Activated naive CD4-positive, alpha-beta T cell treated with anti-CD3 and anti-CD28 coated beads, Interleukin-2, amount 50 U/mL, for 72 hours (primary cell): ENCODE results near the gene ITGA7. TPM values are rescaled to one million over a fixed set of nuclear protein-coding genes. Genes with fewer than 3 reads are reported as not detected.
A peak's percentile ranks its signal among the peaks of the same experiment; 100 is the strongest.

Experiments used
- ATAC-seq, 2 donors: fragments of 150-1000 bp; cut with Tn5 transposase; 2 replicates each; pipeline ENCODE4 v1.10.0; 2021; ENCODE audit warnings: mild to moderate bottlenecking in 2 of 2, moderate library complexity in 2 of 2
- DNase-seq, 2 donors: peaks; one replicate each; pipeline ENCODE4 v3.0.0; 2021 to 2022; ENCODE audit warnings: low spot score in 2 of 2
- H3K27ac Mint-ChIP-seq, 2 donors: one replicate each; pipeline ENCODE4 v1.8.0; 2022; ENCODE audit warnings: mild to moderate bottlenecking in 2 of 2, mixed read lengths in 2 of 2
- H3K36me3 Mint-ChIP-seq, 2 donors: one replicate each; pipeline ENCODE4 v1.8.0; 2022; ENCODE audit warnings: mixed read lengths in 2 of 2
- H3K9me3 Mint-ChIP-seq, 2 donors: one replicate each; pipeline ENCODE4 v1.8.0; 2022; ENCODE audit warnings: mixed read lengths in 2 of 2
- total RNA-seq, 2 donors: library from RNA; stranded (reverse); gene quantifications; one replicate each; pipeline ENCODE4 v1.2.3, GENCODE V29; 2022

ITGA7 gene
- total RNA-seq, 2 donors from 2014 or later = 4.0 to 11.9 TPM

DNA sequence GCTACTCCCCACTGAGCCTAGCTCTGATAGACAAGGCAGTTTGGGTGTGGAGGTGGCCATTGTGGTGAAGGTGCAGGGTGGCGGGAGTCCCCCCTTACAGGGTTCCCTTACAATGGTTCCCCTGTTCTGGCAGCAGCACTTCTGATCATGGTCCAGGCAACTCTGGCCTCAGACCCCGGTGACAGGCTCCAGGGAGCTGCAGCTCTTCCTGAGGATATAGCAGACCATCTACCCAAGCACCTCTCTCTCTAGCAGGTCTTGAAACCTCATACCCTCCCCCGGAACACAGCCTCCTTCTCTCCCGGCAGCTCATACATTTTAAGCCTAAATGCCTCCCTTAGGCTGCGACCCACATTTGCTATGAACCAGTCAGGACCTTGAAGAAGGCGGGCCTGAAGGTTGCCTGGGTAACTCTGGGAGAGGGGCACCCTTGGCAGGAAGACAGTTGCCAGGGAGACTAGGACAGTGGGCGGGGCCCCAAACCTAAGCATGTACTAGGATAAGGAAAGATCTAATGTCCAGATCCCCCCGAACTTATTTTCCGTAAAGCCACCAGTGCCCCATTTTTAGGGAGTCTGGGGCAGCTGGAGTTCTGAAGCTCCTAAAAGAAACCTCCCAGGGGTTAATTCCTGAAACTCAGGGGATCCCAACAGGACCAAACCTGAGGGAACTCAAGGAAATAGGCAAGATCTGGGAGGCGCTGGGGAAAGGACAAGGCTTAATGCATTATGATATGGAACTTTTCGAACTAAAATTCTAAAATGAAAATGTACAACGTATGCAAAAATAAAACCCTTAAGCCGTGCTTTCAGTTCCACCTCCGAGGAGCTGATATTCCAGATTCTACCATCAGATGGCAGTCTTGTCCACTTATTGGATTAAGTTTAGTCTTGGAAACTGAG, 30.7 kb upstream of the ITGA7 start:
- Mint-ChIP-seq H3K36me3 (no peaks in the 10 kb centered on the region), H3K27ac (peak overlapping the region; percentile 79 to 86), H3K9me3 (no peaks in the 10 kb centered on the region)
- peak in 1 of 2 donors; percentile 93 for DNase-seq
- ATAC-seq = peak; percentile 51 to 83

DNA sequence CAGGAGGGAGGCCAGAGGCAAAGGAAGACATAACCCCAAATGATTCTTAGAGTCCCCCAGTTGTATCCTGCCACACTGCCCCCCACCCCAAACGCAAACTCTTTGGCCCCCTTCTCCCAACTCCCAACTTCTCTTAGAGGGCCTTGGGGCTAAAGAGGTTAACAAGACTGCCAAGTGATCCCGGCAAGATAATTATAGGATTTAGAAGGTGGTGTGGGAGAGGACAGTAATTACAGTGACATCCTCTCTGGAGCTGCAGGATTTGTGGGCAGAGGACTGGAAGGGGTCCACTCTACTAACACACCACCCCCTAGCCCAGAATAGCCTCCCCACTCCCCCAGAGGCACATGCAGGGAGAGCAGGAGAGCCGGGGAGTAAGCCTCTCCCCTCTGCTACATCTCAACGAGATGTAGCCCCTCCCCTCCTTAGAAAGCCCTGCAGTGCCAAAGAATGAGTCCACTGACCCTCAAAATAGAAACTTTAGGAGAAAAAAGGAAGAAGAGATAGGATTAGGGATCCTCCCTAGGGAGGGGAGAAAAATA, 29.9 kb upstream of the ITGA7 start:
- ATAC-seq = peak in 1 of 2 donors; percentile 19
- Mint-ChIP-seq H3K9me3 (no peaks in the 10 kb centered on the region), H3K36me3 (no peaks in the 10 kb centered on the region), H3K27ac (peak overlapping the region; percentile 79 to 86)
- DNase-seq = no peak

DNA sequence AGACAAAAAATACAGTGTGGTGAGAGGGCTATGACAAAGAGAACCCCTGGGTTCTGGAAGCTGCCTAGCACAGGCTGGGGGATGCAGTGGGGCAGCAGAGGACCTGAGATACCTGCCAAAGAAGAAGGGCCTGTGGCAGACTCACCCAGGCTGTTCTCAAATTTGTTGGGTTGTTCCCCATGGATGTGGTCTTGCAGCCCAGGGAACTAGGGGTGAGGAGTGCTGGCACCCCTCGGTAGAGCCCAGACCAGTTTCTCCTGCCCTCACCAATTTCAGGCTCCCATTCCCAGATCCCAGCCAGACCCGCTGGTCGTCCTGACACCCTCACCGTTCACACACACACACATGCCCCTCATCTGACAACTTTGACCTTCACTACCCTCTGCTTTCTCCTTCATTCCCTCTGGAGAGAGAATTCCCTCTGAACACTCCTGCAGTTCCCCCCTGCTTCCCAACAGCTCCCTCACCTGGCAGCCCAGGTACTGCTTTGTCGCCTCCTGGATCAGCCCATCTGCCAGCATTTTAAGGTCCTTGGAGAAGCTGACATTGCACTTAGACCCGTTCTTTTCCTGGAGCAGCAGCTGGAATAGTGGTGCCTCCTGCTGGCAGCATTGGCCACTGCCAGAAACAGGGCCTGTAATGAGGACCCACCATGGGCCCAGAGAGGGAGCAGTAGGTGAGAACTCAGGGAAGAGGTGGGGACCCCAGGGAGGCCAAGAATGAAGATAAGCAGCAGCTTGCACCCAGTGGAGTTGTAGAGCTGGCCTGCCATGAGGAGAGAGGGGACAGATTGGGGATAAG, 29.3 kb upstream of the ITGA7 start:
- Mint-ChIP-seq H3K27ac (peak overlapping the region in 1 of 2 donors; percentile 10), H3K9me3 (no peaks in the 10 kb centered on the region), H3K36me3 (no peaks in the 10 kb centered on the region)
- DNase-seq = peak in 1 of 2 donors; percentile 66
- ATAC-seq = peak; percentile 55 to 70

DNA sequence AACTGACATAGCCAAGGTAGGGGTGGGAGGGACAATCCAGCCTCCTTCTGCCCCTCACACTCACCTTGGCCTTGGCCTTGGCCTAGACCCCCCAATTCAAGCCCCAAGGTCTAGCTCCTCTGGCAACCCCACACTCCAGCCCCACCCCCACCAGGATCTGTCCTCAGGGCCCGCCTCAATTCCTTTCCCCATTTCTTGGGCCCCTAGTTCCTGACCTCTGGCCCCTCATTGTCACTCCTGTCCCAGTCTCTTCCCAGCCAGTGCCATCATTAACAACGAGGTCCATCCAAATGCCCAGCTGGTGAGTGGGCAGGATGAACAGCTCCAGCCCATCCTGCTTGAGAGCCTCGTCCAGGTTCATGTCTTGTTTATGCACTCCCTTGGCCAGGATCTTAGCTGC, 28.4 kb upstream of the ITGA7 start:
- ATAC-seq (no peak), DNase-seq (no peak)
- Mint-ChIP-seq H3K36me3 (no peaks in the 10 kb centered on the region), H3K9me3 (no peaks in the 10 kb centered on the region), H3K27ac (no peak overlapping the region)

DNA sequence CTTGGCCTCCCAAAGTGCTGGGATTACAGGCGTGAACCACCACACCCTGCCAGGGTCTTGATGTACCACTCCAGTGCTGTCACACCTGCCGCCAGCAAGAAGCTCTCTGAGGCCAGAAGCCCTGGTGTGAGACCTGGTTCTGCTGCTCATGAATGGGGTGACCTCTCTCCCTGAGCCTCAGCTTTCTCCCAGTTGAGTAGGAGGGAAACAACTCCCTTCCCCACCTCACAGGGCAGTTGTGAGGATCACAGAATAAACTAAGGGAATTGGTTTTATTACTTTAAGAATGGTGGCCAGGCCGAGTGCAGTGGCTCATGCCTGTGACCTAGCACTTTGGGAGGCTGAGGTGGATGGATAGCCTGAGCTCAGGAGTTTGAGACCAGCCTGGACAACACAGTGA, 26.9 kb upstream of the ITGA7 start:
- Mint-ChIP-seq H3K27ac (peak overlapping the region in 1 of 2 donors; percentile 63), H3K9me3 (no peaks in the 10 kb centered on the region), H3K36me3 (peaks cover 0 to 7% of the 10 kb centered on the region in 2 donors)
- no peak for DNase-seq
- ATAC-seq = no peak

DNA sequence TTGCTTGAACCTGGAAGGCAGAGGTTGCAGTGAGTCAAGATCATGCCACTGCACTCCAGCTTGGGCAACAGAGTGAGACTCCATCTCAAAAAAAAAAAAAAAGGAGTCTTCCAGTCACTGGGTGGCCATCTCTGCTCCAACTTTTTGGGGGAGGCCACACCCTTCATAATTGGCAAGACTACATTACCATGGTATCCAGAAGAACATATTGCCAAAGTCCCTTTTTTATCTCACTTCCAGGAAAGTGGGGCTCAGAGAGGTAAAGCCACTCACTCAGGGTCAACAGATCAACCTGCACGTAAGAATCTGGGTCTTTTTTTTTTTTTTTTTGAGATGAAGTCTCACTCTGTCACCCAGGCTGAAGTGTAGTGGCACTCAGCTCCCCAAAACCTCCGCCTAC, 26.2 kb upstream of the ITGA7 start:
- H3K36me3 Mint-ChIP-seq = peaks cover 0 to 9% of the 10 kb centered on the region in 2 donors
- DNase-seq = no peak
- no peak for ATAC-seq
- H3K9me3 Mint-ChIP-seq = no peaks in the 10 kb centered on the region
- H3K27ac Mint-ChIP-seq = no peak overlapping the region

DNA sequence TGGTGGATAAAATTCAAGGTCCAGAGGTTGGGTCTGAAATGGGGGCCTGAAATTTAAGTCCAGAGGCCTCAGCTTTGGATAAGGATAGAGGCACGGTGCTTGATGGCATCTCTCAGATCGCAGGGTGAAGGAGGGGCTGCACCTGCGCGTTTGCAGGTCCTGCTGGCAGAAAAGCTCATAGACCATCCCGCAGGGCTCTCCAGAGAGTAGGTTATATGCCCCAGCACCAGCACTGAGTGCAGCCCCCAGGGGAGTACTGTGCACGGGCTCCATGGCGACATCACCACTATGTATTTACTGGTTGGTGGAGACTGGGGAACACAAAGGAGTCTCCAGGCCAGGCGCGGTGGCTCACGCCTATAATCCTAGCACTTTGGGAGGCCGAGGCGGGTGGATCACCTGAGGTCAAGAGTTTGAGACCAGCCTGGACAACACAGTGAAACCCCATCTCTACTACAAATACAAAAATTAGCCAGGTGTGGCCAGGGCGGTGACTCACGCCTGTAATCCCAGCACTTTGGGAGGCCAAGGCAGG, 25.4 kb upstream of the ITGA7 start:
- no peak for ATAC-seq
- DNase-seq = peak in 1 of 2 donors; percentile 53

DNA sequence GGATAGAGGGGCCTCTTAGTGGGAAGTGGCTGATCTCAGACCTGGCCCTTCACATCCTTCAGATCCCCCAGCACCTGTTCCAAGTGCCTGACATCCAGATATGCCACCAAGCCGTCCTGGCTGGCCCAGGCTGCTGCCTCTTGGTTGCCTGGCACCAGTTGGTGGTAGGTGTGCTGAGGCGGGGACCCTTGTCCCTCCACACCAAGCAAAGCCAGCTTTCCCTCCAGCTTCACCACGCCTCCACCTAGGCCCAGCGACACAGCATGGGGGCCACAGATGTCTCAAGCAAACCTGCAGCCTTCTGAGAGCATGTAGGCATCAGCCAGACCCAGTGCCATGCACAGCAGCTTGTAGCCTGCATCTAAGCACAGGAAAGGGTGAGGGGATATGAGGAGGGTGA, 24.6 kb upstream of the ITGA7 start:
- H3K9me3 Mint-ChIP-seq = no peaks in the 10 kb centered on the region
- DNase-seq (peak in 1 of 2 donors; percentile 51), ATAC-seq (no peak)
- peak overlapping the region in 1 of 2 donors; percentile 49 for H3K27ac Mint-ChIP-seq
- peaks cover 0 to 9% of the 10 kb centered on the region in 2 donors for H3K36me3 Mint-ChIP-seq

More for the DNA sequence above, 25.4 kb upstream of the ITGA7 start:
- H3K27ac Mint-ChIP-seq = no peak overlapping the region
- H3K9me3 Mint-ChIP-seq = no peaks in the 10 kb centered on the region
- H3K36me3 Mint-ChIP-seq = peaks cover 0 to 9% of the 10 kb centered on the region in 2 donors

DNA sequence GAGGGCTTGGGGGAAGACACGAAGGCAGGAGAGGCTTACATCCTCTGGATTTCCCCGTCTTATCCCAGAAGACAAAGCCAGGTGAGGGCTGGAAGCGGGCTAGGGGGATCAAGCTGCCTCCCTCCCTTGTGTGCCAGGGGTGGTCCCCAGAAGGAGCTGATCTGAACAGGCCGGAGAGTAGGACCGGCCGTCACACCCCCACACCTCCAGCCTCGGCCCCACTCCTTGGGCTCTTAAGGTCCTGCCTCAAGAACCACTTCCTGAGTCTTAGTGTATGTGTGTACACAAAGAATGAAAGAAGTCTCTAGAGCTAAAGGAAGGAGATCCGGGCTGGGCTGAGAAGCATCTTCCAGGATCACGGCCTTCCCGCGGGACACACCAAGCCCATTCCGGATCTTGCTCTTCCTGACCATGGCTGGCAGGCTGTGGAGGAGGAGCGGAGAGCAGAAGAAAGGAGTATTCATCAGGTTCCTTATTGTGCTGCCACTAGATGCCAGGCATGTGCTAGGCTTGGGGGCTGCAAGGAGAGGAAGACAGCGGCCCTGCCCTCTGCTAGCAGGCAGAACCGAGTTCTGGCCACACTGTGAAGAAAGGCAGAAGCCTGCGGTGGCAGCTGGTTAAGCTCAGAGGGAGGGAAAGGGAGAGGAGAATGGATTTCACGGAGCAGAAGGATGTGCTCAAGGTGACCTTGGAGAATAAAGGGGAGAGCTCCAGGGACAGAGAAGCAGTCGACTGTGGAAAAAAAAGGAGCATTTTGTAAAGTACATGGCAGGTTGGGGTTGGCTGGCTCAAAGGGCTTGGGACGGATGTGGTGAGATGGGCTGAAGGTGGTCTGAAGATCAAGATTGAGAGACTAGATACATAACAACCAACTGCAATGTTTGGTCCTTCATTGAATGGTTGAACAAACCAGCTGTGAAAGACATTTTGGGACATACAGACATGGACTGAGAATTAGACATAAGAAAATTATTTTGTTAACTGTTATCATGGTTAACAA, 22.4 kb upstream of the ITGA7 start:
- ATAC-seq = peak; percentile 47 to 54
- peak overlapping the region; percentile 79 to 93 for H3K27ac Mint-ChIP-seq
- H3K9me3 Mint-ChIP-seq = no peaks in the 10 kb centered on the region
- DNase-seq = no peak
- peaks cover 0 to 9% of the 10 kb centered on the region in 2 donors for H3K36me3 Mint-ChIP-seq

DNA sequence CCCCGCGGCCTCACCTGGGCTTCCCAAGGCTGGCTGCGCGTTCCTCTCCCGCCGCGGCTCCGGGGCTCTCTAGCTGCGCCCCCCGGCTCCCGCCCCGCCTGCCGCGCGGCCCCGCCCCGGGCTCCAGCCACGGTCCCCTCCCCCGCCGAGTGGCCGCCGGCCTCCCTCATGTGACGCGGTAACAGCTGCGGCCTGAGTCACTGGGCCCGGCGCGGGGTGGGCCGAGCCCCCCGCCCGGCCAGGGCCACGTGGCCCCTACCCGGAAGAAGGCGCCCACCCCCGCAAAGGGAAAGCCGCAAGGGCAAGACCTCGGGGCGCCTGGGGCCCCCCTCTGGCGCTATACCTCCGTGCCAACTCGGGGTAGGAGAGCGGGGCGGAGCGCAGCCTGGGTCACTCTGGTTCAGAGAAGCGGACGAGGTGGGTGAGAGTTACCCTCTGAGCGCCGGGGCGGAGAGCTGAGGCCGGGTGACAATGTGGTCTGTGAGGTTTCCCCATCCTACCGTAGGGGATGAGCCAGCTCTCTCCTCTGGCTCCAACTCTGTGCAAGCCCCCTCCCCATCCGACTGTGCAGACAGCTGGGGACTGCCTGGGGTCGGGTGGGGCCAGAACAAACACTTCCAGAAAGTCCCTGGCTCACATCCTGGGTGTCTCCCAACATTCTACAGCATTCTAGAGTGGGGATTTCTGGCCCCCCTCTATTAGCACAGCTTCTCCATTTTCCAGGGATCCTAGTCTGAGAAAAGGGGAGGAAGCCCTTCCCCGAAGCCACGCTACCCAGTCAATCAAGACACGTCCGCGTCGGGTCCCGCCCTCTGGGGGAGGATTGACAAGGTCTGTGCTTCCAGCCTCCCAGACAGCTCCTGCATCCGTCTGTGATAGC, 21.5 kb upstream of the ITGA7 start, which contains the start of gene CD63:
Gene CD63 (minus strand): TSS at position 71 of the 880 bp plus-strand sequence. CDS start 668 bp downstream, outside the sequence.
- Mint-ChIP-seq H3K36me3 (peaks cover 0 to 9% of the 10 kb centered on the region in 2 donors), H3K27ac (peak within 1 kb of the TSS; percentile 79 to 93), H3K9me3 (no peaks in the 10 kb centered on the region)
- DNase-seq (peak; percentile 69 to 89), ATAC-seq (peak; percentile 75 to 80)

DNA sequence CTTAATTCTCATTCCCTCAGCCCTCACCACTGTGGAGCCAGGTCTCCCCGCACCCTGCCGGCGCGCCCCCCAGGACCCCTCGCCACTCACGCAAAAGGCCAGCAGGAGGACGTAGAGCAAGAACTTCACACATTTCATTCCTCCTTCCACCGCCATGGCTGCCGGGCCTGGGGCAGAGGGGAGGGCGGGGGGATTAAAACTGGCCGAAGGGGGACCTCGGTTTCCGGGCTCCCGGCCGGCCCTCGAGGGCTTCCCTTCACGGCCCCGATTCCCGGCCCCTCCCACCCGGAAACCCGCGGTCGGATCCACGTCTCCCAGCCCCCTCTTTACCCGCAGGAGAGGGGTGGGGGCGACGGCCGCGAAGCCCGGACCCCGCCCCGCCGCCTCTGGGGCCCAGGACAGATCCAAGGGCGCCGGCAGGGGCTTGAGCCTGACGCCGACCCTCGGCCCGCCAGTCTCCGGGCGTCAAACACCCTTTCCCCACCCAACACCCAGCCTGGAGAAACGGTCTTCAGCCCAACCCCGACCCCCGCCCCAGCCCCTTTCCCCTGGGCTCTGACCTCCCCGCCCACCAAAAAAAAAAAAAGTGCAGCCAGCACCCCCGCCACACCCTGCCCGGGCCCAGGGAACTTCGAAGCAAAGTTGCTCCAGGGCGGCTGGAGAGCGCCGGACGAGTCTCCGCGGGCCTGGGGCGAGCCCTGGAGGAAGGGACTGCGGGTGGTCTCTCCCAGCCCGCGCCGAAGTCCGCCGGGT, 20.7 kb upstream of the ITGA7 start:
- no peak for ATAC-seq
- DNase-seq = no peak
- Mint-ChIP-seq H3K36me3 (peaks cover 0 to 9% of the 10 kb centered on the region in 2 donors), H3K9me3 (no peaks in the 10 kb centered on the region), H3K27ac (peak overlapping the region; percentile 14 to 79)

DNA sequence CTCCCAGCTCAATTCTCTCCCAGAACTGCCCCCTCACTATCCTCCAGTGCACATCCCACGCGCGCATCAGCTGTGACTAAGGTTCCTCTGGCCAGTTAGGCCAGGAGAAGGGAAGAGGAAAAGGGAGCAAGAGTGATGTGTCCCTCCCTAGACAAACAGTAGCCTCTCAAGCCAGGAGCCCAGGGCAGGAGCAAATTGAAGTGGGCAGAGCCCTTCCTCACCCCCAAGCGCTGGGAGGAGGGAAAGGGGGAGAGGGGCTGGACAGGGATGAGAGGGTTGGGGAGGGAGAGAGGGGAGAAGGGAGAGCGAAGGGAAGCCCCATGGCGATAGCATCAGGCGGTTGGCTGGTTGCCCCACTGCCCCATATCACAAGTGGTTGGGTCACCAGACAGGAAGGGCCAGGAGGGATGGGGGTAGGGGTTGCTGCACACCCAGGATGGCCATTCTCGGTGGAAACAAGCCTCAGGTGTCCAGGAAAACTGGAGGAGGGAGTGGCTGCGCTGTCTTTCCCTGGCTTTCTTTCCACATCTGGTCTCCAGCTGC, 20.0 kb upstream of the ITGA7 start:
- ATAC-seq (no peak), DNase-seq (no peak)
- peak overlapping the region in 1 of 2 donors; percentile 77 for H3K27ac Mint-ChIP-seq
- peaks cover 0 to 9% of the 10 kb centered on the region in 2 donors for H3K36me3 Mint-ChIP-seq
- H3K9me3 Mint-ChIP-seq = no peaks in the 10 kb centered on the region

DNA sequence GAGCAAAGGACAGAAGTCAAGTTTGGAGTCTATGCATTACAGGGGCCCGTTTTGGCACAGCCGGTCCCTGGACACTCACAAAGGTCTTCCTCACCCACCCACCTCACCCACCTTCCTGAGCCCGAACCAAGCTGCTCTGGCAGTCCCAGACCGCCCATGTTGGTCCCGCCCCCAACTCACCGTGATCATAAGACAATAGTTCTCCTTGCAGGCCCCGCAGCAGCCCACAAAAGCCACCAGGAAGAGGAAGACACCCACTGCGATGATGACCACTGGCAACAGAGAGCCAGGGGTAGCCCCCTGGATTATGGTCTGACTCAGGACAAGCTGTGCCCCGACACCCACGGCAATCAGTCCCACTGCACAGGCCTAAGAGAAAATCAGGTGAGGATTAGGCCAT, 19.3 kb upstream of the ITGA7 start:
- no peak for DNase-seq
- H3K27ac Mint-ChIP-seq = peak overlapping the region in 1 of 2 donors; percentile 44
- peaks cover 0 to 9% of the 10 kb centered on the region in 2 donors for H3K36me3 Mint-ChIP-seq
- no peaks in the 10 kb centered on the region for H3K9me3 Mint-ChIP-seq
- no peak for ATAC-seq

DNA sequence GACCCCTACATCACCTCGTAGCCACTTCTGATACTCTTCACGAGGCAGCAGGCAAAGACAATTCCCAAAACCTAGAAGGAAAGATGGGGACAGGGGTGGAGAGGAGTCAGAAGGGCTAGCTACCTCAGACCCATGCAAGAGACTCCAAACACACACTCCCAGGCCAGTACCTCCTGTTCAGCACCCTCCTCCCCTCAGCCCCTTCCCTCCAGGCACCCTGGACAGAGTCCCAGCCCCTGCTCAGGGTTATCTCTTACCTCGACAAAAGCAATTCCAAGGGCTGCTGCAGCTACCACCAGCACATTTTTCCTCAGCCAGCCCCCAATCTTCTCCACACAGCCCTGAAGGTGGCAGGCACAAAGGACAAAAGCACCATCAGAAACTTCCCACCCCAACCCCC, 17.9 kb upstream of the ITGA7 start:
- Mint-ChIP-seq H3K27ac (no peak overlapping the region), H3K36me3 (peaks cover 0 to 9% of the 10 kb centered on the region in 2 donors), H3K9me3 (no peaks in the 10 kb centered on the region)
- no peak for ATAC-seq
- DNase-seq = no peak
